Neural cell (in vitro differentiated cells): ENCODE data around the gene NME8. TPM values are rescaled to one million over a fixed set of nuclear protein-coding genes. Genes with fewer than 3 reads are reported as not detected.

Source experiments
- H2AFZ ChIP-seq: fragments of 200-600, 300-800 bp; sonication (generic), shearing (Covaris generic); 2 replicates; pipeline ENCODE4 v1.6.0; 2014; ENCODE audit warnings: low read depth, mild to moderate bottlenecking, antibody characterized with exemption, low read length, moderate library complexity
- H3F3A ChIP-seq: fragments of 200-600 bp; shearing (Covaris generic); 2 replicates; pipeline ENCODE4 v1.6.1; 2016; ENCODE audit warnings: mild to moderate bottlenecking, moderate library complexity, mixed read lengths, antibody characterized with exemption, low read length; ENCODE audit not compliant: insufficient read depth, poor library complexity, severe bottlenecking
- H3K27ac ChIP-seq: fragments of 200-600, 300-800 bp; sonication (generic), shearing (Covaris generic); 2 replicates; pipeline ENCODE4 v1.5.1; 2014; ENCODE audit warnings: mild to moderate bottlenecking, low read length, moderate library complexity
- H3K27me3 ChIP-seq: fragments of 300-800, 200-600 bp; sonication (generic), shearing (Covaris generic); 2 replicates; pipeline ENCODE4 v1.6.0; 2014; ENCODE audit warnings: mild to moderate bottlenecking, low read depth, low read length, moderate library complexity; ENCODE audit not compliant: insufficient read depth
- H3K36me3 ChIP-seq: fragments of 300-800, 200-600 bp; sonication (generic), shearing (Covaris generic); 2 replicates; pipeline ENCODE4 v1.5.1; 2014; ENCODE audit warnings: mild to moderate bottlenecking, antibody characterized with exemption, low read length, moderate library complexity; ENCODE audit not compliant: insufficient read depth
- H3K4me2 ChIP-seq: fragments of 300-800, 200-600 bp; sonication (generic), shearing (Covaris generic); 2 replicates; pipeline ENCODE4 v1.6.0; 2014; ENCODE audit warnings: mild to moderate bottlenecking, low read length
- H3K4me3 ChIP-seq: fragments of 300-800, 200-600 bp; sonication (generic), shearing (Covaris generic); 2 replicates; pipeline ENCODE4 v1.5.1; 2014; ENCODE audit warnings: mild to moderate bottlenecking, low read length, moderate library complexity
- H3K79me2 ChIP-seq: fragments of 200-600 bp; shearing (Covaris generic); replicated peaks from 2 replicates; pipeline ENCODE4 v1.6.0; 2014; ENCODE audit warnings: mild to moderate bottlenecking, low read length, moderate library complexity; ENCODE audit not compliant: insufficient read depth
- H3K9ac ChIP-seq: fragments of 300-800, 200-600 bp; sonication (generic), shearing (Covaris generic); 2 replicates; pipeline ENCODE4 v1.6.1; 2016; ENCODE audit warnings: mild to moderate bottlenecking, low read length, mixed read lengths
- H3K9me2 ChIP-seq: fragments of 200-600 bp; shearing (Covaris generic); 2 replicates; pipeline ENCODE4 v1.6.1; 2016; ENCODE audit warnings: mild to moderate bottlenecking, low read length, mixed read lengths; ENCODE audit not compliant: insufficient read depth
- H3K9me3 ChIP-seq: fragments of 200-600, 300-800 bp; sonication (generic), shearing (Covaris generic); 2 replicates; pipeline ENCODE4 v1.6.1; 2016; ENCODE audit warnings: mild to moderate bottlenecking, mixed run types, low read length, moderate library complexity, mixed read lengths
- H4K20me1 ChIP-seq: fragments of 200-600 bp; shearing (Covaris generic); 2 replicates; pipeline ENCODE4 v1.6.1; 2016; ENCODE audit warnings: mild to moderate bottlenecking, mixed run types; ENCODE audit not compliant: insufficient read depth
- CTCF ChIP-seq: fragments of 450-650 bp; IDR thresholded peaks from 2 replicates; pipeline ENCODE4 v1.5.1; 2014; ENCODE audit warnings: antibody characterized with exemption, mild to moderate bottlenecking, moderate library complexity; ENCODE audit not compliant: poor library complexity, severe bottlenecking
- EP300 ChIP-seq: fragments of 450-650 bp; conservative IDR thresholded peaks from 2 replicates; pipeline ENCODE4 v1.6.1; 2014; ENCODE audit warnings: antibody characterized with exemption, mild to moderate bottlenecking, moderate library complexity; ENCODE audit not compliant: poor library complexity, severe bottlenecking
- EZH2 ChIP-seq: fragments of 200-600, 300-800 bp; shearing (Covaris generic), sonication (generic); IDR thresholded peaks from 2 replicates; pipeline ENCODE4 v1.6.1; 2014; ENCODE audit warnings: antibody characterized with exemption, low read length, borderline replicate concordance, mild to moderate bottlenecking; ENCODE audit not compliant: insufficient read depth, poor library complexity, severe bottlenecking
- MXI1 ChIP-seq: fragments of 450-650 bp; conservative IDR thresholded peaks from 2 replicates; pipeline ENCODE4 v1.6.1; 2014; ENCODE audit warnings: antibody characterized with exemption, mild to moderate bottlenecking; ENCODE audit not compliant: poor library complexity, severe bottlenecking
- POLR2AphosphoS5 ChIP-seq: IDR thresholded peaks from 2 replicates; pipeline ENCODE4 v1.6.1; 2012
- RAD21 ChIP-seq: fragments of 450-650 bp; conservative IDR thresholded peaks from 2 replicates; pipeline ENCODE4 v1.6.1; 2014; ENCODE audit warnings: antibody characterized with exemption, mild to moderate bottlenecking, moderate library complexity
- SMC3 ChIP-seq: fragments of 450-650 bp; conservative IDR thresholded peaks from 2 replicates; pipeline ENCODE4 v1.6.1; 2014; ENCODE audit warnings: antibody characterized with exemption, mild to moderate bottlenecking, moderate library complexity; ENCODE audit not compliant: poor library complexity
- TAF1 ChIP-seq: IDR thresholded peaks from 2 replicates; pipeline ENCODE4 v1.6.1; 2012; ENCODE audit warnings: low read depth
- polyA plus RNA-seq: library from polyadenylated mRNA; depleted of rRNA; stranded (reverse); fragments of >200 nt; gene quantifications from 2 replicates; pipeline ENCODE4 v1.2.3, GENCODE V29; 2014
- TF ChIP-seq, protein P1 (sequence below): IDR thresholded peaks from 2 replicates; pipeline ENCODE4 v1.6.1; 2012; ENCODE audit warnings: borderline replicate concordance

Gene NME8
- polyA plus RNA-seq, 1 donor from 2014 or later: not detected

- no peaks in the 10 kb centered on the region for H3K9me3 ChIP-seq
- no peak for TF ChIP-seq MXI1
- TF ChIP-seq, protein P1, sequence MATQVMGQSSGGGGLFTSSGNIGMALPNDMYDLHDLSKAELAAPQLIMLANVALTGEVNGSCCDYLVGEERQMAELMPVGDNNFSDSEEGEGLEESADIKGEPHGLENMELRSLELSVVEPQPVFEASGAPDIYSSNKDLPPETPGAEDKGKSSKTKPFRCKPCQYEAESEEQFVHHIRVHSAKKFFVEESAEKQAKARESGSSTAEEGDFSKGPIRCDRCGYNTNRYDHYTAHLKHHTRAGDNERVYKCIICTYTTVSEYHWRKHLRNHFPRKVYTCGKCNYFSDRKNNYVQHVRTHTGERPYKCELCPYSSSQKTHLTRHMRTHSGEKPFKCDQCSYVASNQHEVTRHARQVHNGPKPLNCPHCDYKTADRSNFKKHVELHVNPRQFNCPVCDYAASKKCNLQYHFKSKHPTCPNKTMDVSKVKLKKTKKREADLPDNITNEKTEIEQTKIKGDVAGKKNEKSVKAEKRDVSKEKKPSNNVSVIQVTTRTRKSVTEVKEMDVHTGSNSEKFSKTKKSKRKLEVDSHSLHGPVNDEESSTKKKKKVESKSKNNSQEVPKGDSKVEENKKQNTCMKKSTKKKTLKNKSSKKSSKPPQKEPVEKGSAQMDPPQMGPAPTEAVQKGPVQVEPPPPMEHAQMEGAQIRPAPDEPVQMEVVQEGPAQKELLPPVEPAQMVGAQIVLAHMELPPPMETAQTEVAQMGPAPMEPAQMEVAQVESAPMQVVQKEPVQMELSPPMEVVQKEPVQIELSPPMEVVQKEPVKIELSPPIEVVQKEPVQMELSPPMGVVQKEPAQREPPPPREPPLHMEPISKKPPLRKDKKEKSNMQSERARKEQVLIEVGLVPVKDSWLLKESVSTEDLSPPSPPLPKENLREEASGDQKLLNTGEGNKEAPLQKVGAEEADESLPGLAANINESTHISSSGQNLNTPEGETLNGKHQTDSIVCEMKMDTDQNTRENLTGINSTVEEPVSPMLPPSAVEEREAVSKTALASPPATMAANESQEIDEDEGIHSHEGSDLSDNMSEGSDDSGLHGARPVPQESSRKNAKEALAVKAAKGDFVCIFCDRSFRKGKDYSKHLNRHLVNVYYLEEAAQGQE: no peak
- no peak for TF ChIP-seq POLR2AphosphoS5
- TF ChIP-seq EP300: no peak
- TF ChIP-seq SMC3: no peak
- TF ChIP-seq CTCF: no peak
Observed at GRCh38 chr7:37882086-37882485, 33.7 kb downstream of the NME8 start.

GRCh38 chr7:37893359-37893758 lies 45.0 kb downstream of the NME8 start:
- H3K36me3 ChIP-seq: no peaks in the 10 kb centered on the region
- H3K79me2 ChIP-seq: no peaks in the 10 kb centered on the region
- H3K9me3 ChIP-seq: no peaks in the 10 kb centered on the region
- H3K27me3 ChIP-seq: no peaks in the 10 kb centered on the region
- H3K9ac ChIP-seq: no peak overlapping the region
- no peaks in the 10 kb centered on the region for H3K9me2 ChIP-seq
- H4K20me1 ChIP-seq: no peaks in the 10 kb centered on the region
- no peaks in the 10 kb centered on the region for H3F3A ChIP-seq
- no peak overlapping the region for H2AFZ ChIP-seq
- no peak overlapping the region for H3K4me3 ChIP-seq
- no peak overlapping the region for H3K4me2 ChIP-seq
- TF ChIP-seq EZH2: no peak
- TF ChIP-seq SMC3: no peak
- no peak for TF ChIP-seq TAF1
- TF ChIP-seq POLR2AphosphoS5: no peak
- no peak for TF ChIP-seq EP300
- no peak for TF ChIP-seq RAD21
- TF ChIP-seq CTCF: no peak
- TF ChIP-seq MXI1: no peak
- TF ChIP-seq, protein P1: no peak
- H3K27ac ChIP-seq: no peak overlapping the region

More at GRCh38 chr7:37882086-37882485, 33.7 kb downstream of the NME8 start:
- no peaks in the 10 kb centered on the region for H3K36me3 ChIP-seq
- no peaks in the 10 kb centered on the region for H3K27me3 ChIP-seq
- H3K4me3 ChIP-seq: no peak overlapping the region
- H3K79me2 ChIP-seq: no peaks in the 10 kb centered on the region
- no peaks in the 10 kb centered on the region for H3K9me2 ChIP-seq
- H3K4me2 ChIP-seq: no peak overlapping the region
- no peaks in the 10 kb centered on the region for H3F3A ChIP-seq
- H3K9ac ChIP-seq: no peak overlapping the region
- H3K27ac ChIP-seq: no peak overlapping the region
- H4K20me1 ChIP-seq: no peaks in the 10 kb centered on the region
- no peak overlapping the region for H2AFZ ChIP-seq
